IMR-90 (cell line): ENCODE data around the gene IL36G. TPM values are rescaled to one million over a fixed set of nuclear protein-coding genes. Genes with fewer than 3 reads are reported as not detected.

Experiments used
- ATAC-seq: fragments of 200-7000 bp; cut with Tn5 transposase; 2 replicates; pipeline ENCODE4 v1.9.1; 2020; ENCODE audit warnings: low read depth, mild to moderate bottlenecking, moderate library complexity
- BruUV-seq: library from RNA; stranded (reverse); fragments of 400-500 nt; replicated peaks from 2 replicates; lab custom pipeline; 2021; lab: Mats Ljungman, UMichigan
- CTCF ChIA-PET: fragments of 300-600 bp; formaldehyde crosslinking; extraction: SDS; loops from one replicate; lab custom pipeline; 2021; ENCODE audit warnings: antibody characterized with exemption; lab: Yijun Ruan, JAX
- POLR2A ChIA-PET: fragments of 300-600 bp; sonication (Branson Sonifier 250); formaldehyde crosslinking; loops from one replicate; lab custom pipeline; 2022; ENCODE audit warnings: antibody characterized with exemption; ENCODE audit not compliant: unreplicated experiment; lab: Charles Lee
- DNase-seq: peaks from one replicate; pipeline ENCODE4 v3.0.0; 2013
- H2AFZ ChIP-seq: replicated peaks from 2 replicates; pipeline ENCODE3; 2013; ENCODE audit warnings: low read length, mild to moderate bottlenecking; ENCODE audit not compliant: poor library complexity
- H2AK5ac ChIP-seq: 2 replicates; pipeline ENCODE4 v1.6.1; 2013; ENCODE audit warnings: low read depth, low read length, inconsistent platforms
- H2AK9ac ChIP-seq: replicated peaks from 2 replicates; pipeline ENCODE3; 2013; ENCODE audit warnings: mild to moderate bottlenecking, low read depth, low read length, moderate library complexity; ENCODE audit not compliant: poor library complexity
- H2BK120ac ChIP-seq: 2 replicates; pipeline ENCODE4 v1.6.1; 2013; ENCODE audit warnings: low read depth, low read length, inconsistent platforms
- H2BK15ac ChIP-seq: 3 replicates; pipeline ENCODE4 v1.6.1; 2013; ENCODE audit warnings: low read depth, low read length, inconsistent platforms
- H2BK20ac ChIP-seq: 2 replicates; pipeline ENCODE4 v1.6.1; 2013; ENCODE audit warnings: low read depth, mild to moderate bottlenecking, inconsistent platforms, low read length, moderate library complexity
- H2BK5ac ChIP-seq: 2 replicates; pipeline ENCODE4 v1.6.1; 2013; ENCODE audit warnings: mild to moderate bottlenecking, low read depth, low read length, inconsistent platforms; ENCODE audit not compliant: poor library complexity, severe bottlenecking
- H3K14ac ChIP-seq: replicated peaks from 2 replicates; pipeline ENCODE4 v1.6.1; 2013; ENCODE audit warnings: low read depth, low read length, inconsistent platforms
- H3K18ac ChIP-seq: 2 replicates; pipeline ENCODE4 v1.6.1; 2013; ENCODE audit warnings: low read depth, low read length, control low read depth
- H3K23ac ChIP-seq: 2 replicates; pipeline ENCODE4 v1.6.1; 2013; ENCODE audit warnings: low read depth, low read length, inconsistent platforms
- H3K27ac ChIP-seq: 2 replicates; pipeline ENCODE4 v1.5.1; 2013; ENCODE audit warnings: mild to moderate bottlenecking, control low read depth, low read length; ENCODE audit not compliant: insufficient read depth
- H3K27me3 ChIP-seq: 2 replicates; pipeline ENCODE4 v1.6.1; 2013; ENCODE audit warnings: low read length; ENCODE audit not compliant: control insufficient read depth, insufficient read depth
- H3K36me3 ChIP-seq: 2 replicates; pipeline ENCODE4 v1.6.1; 2013; ENCODE audit warnings: low read length, mixed read lengths; ENCODE audit not compliant: control insufficient read depth, insufficient read depth
- H3K4ac ChIP-seq: 2 replicates; pipeline ENCODE4 v1.6.1; 2013; ENCODE audit warnings: low read depth, low read length, inconsistent platforms
- H3K4me1 ChIP-seq: 2 replicates; pipeline ENCODE4 v1.6.1; 2013; ENCODE audit warnings: low read length, mixed read lengths; ENCODE audit not compliant: control insufficient read depth, insufficient read depth
- H3K4me2 ChIP-seq: 2 replicates; pipeline ENCODE4 v1.6.1; 2013; ENCODE audit warnings: low read depth, mild to moderate bottlenecking, control low read depth, low read length, moderate library complexity
- H3K4me3 ChIP-seq: 2 replicates; pipeline ENCODE4 v1.5.1; 2013; ENCODE audit warnings: low read depth, mild to moderate bottlenecking, control low read depth, low read length, moderate library complexity; ENCODE audit not compliant: insufficient read depth
- H3K56ac ChIP-seq: 2 replicates; pipeline ENCODE4 v1.6.1; 2013; ENCODE audit warnings: low read length, inconsistent platforms; ENCODE audit not compliant: insufficient read depth; ENCODE audit errors: extremely low read depth
- H3K79me1 ChIP-seq, 2 experiments: 2 replicates each; pipeline ENCODE4 v1.6.1; 2013; ENCODE audit warnings: low read length in 2 of 2, inconsistent platforms in 1 of 2, low read depth in 1 of 2
- H3K9ac ChIP-seq: 2 replicates; pipeline ENCODE4 v1.6.1; 2013; ENCODE audit warnings: low read depth, low read length, control low read depth
- H3K9me1 ChIP-seq: 2 replicates; pipeline ENCODE4 v1.6.1; 2013; ENCODE audit warnings: low read length, inconsistent platforms; ENCODE audit not compliant: insufficient read depth
- H3K9me3 ChIP-seq: 2 replicates; pipeline ENCODE4 v1.6.1; 2013; ENCODE audit warnings: low read length; ENCODE audit not compliant: control insufficient read depth, insufficient read depth
- H4K20me1 ChIP-seq: 2 replicates; pipeline ENCODE4 v1.6.1; 2013; ENCODE audit warnings: low read length, inconsistent platforms; ENCODE audit not compliant: insufficient read depth
- H4K5ac ChIP-seq: 2 replicates; pipeline ENCODE4 v1.6.1; 2013; ENCODE audit warnings: mild to moderate bottlenecking, low read depth, low read length, control low read depth
- H4K8ac ChIP-seq, 2 experiments: 2 replicates each; pipeline ENCODE4 v1.6.1; 2013; ENCODE audit warnings: low read depth in 2 of 2, low read length in 2 of 2, control low read depth in 1 of 2, inconsistent platforms in 1 of 2
- H4K91ac ChIP-seq: 2 replicates; pipeline ENCODE4 v1.6.1; 2013; ENCODE audit warnings: low read depth, low read length, inconsistent platforms; ENCODE audit not compliant: insufficient read depth
- RAD21 ChIP-seq: IDR thresholded peaks from 2 replicates; pipeline ENCODE4 v1.6.1; 2012; ENCODE audit warnings: low read length, improper control_type of control experiment
- WGBS, 2 experiments: methylation state at CpG; one replicate each; pipeline versions ENCODE4 v1.1.5 to v1.1.7; 2013; ENCODE audit warnings: missing lambda C conversion rate in 2 of 2; ENCODE audit not compliant: insufficient read length in 1 of 2; ENCODE audit errors: extremely low coverage in 2 of 2; 5-methylcytosine and 5-hydroxymethylcytosine counted together
- dilution Hi-C: fragments of 300-500 bp; cut with HindIII; formaldehyde crosslinking; loops from one replicate; pipeline ENCODE4 v1.14.3; 2018; ENCODE audit warnings: low sequenced_read_pairs; ENCODE audit not compliant: unreplicated experiment
- in situ Hi-C: fragments of 300-500 bp; cut with MboI; formaldehyde crosslinking; loops from 3 replicates; pipeline ENCODE4 v1.14.3; 2019; ENCODE audit warnings: low sequenced_read_pairs, inconsistent platforms, mixed read lengths
- intact Hi-C: fragments of 100-400 bp; cut with micrococcal nuclease; formaldehyde crosslinking; loops from 2 replicates; pipeline ENCODE4 v1.10.0; 2022
- polyA plus RNA-seq, 3 experiments: library from polyadenylated mRNA; depleted of rRNA; stranded (reverse); fragments of >200 nt; gene quantifications; 2 replicates each; pipeline ENCODE4 v1.2.3, GENCODE V29; 2012; ENCODE audit warnings: low replicate concordance in 1 of 3
- total RNA-seq: library from RNA; depleted of rRNA; stranded (reverse); fragments of >200 nt; gene quantifications from 2 replicates; pipeline ENCODE4 v1.2.3, GENCODE V29; 2012

Gene IL36G
- total and polyA plus RNA-seq, 2 of the 4 experiments (the other 2 are of a cell fraction): not detected

GRCh38 chr2:112979731-112980130, 1.9 kb downstream of the IL36G start:
- Histone ChIP-seq H2AFZ (no peak overlapping the region), H3K14ac (no peak overlapping the region), H2BK5ac (no peak overlapping the region), H3K56ac (no peak overlapping the region), H3K4me1 (no peaks in the 10 kb centered on the region), H3K4ac (no peak overlapping the region), H3K9me1 (no peaks in the 10 kb centered on the region), H4K91ac (no peak overlapping the region), H3K4me3 (no peak overlapping the region), H3K18ac (no peak overlapping the region), H3K23ac (no peak overlapping the region), H3K36me3 (no peaks in the 10 kb centered on the region), H2BK15ac (no peak overlapping the region), H3K27me3 (peaks cover 20% of the 10 kb centered on the region), H2AK9ac (no peak overlapping the region), H3K27ac (no peak overlapping the region), H3K9me3 (no peaks in the 10 kb centered on the region), H3K4me2 (no peak overlapping the region), H2BK20ac (no peak overlapping the region), H4K20me1 (no peaks in the 10 kb centered on the region), H2BK120ac (no peak overlapping the region), H3K79me1 (no peaks in the 10 kb centered on the region), H2AK5ac (no peak overlapping the region), H4K8ac (no peak overlapping the region), H3K9ac (no peak overlapping the region), H4K5ac (no peak overlapping the region)
- no CpG with 5 or more reads among the region's 1 CpG for WGBS, 2 experiments
- in situ Hi-C loops (no loop called here), dilution Hi-C loops (no loop called here), intact Hi-C loops (no loop called here)
- ChIA-PET CTCF (interaction anchor here (1.1 kb wide), 1 partner anchor 38 kb away, joined by 3 read pairs; no protein-coding TSS in a partner anchor), POLR2A (no interaction called here)
- BruUV-seq: no TSS peak
- ATAC-seq: no peak
- no peak for DNase-seq
- no peak for TF ChIP-seq RAD21
